A204.1 (cell line): ENCODE results near the gene GAL3ST1.
"Not testable (repeated sequence)": the region's sequence is repeated elsewhere in the genome, so short reads cannot be mapped to it uniquely, and the experiment has no call there.

ENCODE experiments used
- FAIRE-seq: peaks from 2 replicates; lab custom pipeline; 2012; peaks lifted over from hg19 to GRCh38; lab: Jason Lieb, UNC

Gene GAL3ST1

GRCh38 chr22:30596199-30596598 is 21.7 kb upstream of the GAL3ST1 start:
- no peak for FAIRE-seq

GRCh38 chr22:30592360-30592713 is 17.9 kb upstream of the GAL3ST1 start:
- not testable (repeated sequence) for FAIRE-seq

- peak; percentile 98 for FAIRE-seq
Measured at GRCh38 chr22:30591588-30592359, 17.3 kb upstream of the GAL3ST1 start, which contains the start of gene PES1. PES1 (minus strand) TSS chr22:30591910; CDS start chr22:30591833, 77 bp downstream.

GRCh38 chr22:30591191-30591587 is 16.7 kb upstream of the GAL3ST1 start:
- no peak for FAIRE-seq

GRCh38 chr22:30586414-30586813 is 11.9 kb upstream of the GAL3ST1 start:
- no peak for FAIRE-seq

- no peak for FAIRE-seq
Measured at GRCh38 chr22:30584441-30584840, 10.0 kb upstream of the GAL3ST1 start.

- FAIRE-seq: no peak
Measured at GRCh38 chr22:30582788-30583545, 8.5 kb upstream of the GAL3ST1 start.

- FAIRE-seq: no peak
Measured at GRCh38 chr22:30582051-30582450, 7.6 kb upstream of the GAL3ST1 start.

GRCh38 chr22:30580896-30581295 is 6.4 kb upstream of the GAL3ST1 start:
- no peak for FAIRE-seq

- FAIRE-seq: no peak
Measured at GRCh38 chr22:30578481-30578880, 4.0 kb upstream of the GAL3ST1 start.

- FAIRE-seq: no peak
Measured at GRCh38 chr22:30575859-30576258, 1.4 kb upstream of the GAL3ST1 start.

GRCh38 chr22:30574997-30575671 is 669 bp upstream of the GAL3ST1 start:
- no peak for FAIRE-seq

- FAIRE-seq: no peak
Measured at GRCh38 chr22:30573594-30574094, 821 bp downstream of the GAL3ST1 start.

- no peak for FAIRE-seq
Measured at GRCh38 chr22:30572840-30573593, 1.4 kb downstream of the GAL3ST1 start.

GRCh38 chr22:30572210-30572609 is 2.3 kb downstream of the GAL3ST1 start:
- FAIRE-seq: no peak

GRCh38 chr22:30569674-30570202 is 4.7 kb downstream of the GAL3ST1 start:
- no peak for FAIRE-seq

GRCh38 chr22:30568137-30568805 is 6.2 kb downstream of the GAL3ST1 start:
- FAIRE-seq: no peak

- not testable (repeated sequence) for FAIRE-seq
Measured at GRCh38 chr22:30567277-30567676, 7.2 kb downstream of the GAL3ST1 start.

GRCh38 chr22:30566125-30566524 is 8.3 kb downstream of the GAL3ST1 start:
- no peak for FAIRE-seq

GRCh38 chr22:30565341-30565740 is 9.1 kb downstream of the GAL3ST1 start:
- no peak for FAIRE-seq

GRCh38 chr22:30564761-30565119 is 9.7 kb downstream of the GAL3ST1 start:
- FAIRE-seq: no peak
